HG02870 (cell line): ENCODE data around the gene SS18L1.

Source experiments
- ATAC-seq: cut with Tn5 transposase; IDR thresholded peaks from one replicate; pipeline ENCODE4 v1.9.1; 2021; ENCODE audit warnings: mild to moderate bottlenecking, moderate library complexity; ENCODE audit not compliant: unreplicated experiment

SS18L1 gene

GRCh38 chr20:62222972-62223371 lies 79.4 kb downstream of the SS18L1 start:
- no peak for ATAC-seq

GRCh38 chr20:62223571-62223970 lies 80.0 kb downstream of the SS18L1 start:
- ATAC-seq, result no peak

DNA sequence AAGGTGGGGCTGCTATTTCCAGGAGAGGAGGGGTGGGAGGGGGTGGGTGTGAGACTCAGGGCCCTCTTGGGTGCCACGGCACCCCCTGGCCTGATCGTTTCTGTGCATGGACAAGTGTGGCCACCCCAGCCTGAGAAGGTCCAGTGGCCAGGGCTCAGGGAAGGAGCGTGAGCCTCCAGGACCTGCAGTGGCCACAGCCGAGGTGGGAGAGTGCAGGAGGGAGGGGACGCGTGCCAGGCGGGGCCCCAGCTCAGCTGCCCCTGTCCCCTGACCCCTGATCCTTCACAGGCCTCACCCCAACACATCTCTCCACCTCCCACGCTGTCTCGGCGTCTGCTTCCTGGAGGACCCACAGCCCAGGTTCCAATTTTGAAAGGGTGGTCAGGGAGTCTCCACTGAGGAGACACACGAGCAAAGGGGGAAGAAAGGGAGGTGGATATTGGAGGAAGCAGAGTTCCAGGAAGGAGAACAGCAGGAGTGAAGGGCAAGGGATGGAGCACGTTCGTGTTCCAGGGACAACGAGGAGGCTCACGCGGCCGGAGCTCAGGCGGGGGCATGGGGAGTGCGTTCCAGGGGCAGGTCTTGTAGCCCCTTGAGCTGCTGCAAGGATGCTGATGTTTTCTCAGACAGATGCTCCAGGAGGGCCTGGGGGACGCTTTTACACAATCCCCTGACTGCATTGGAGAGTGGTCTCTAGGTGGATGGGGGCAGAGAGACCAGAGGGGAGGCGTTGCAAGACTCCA lies 80.7 kb downstream of the SS18L1 start:
- no peak for ATAC-seq

- no peak for ATAC-seq
These were observed 81.5 kb downstream of the SS18L1 start for GRCh38 chr20:62225026-62225425.

GRCh38 chr20:62225820-62226635 lies 82.5 kb downstream of the SS18L1 start:
- ATAC-seq, result no peak

DNA sequence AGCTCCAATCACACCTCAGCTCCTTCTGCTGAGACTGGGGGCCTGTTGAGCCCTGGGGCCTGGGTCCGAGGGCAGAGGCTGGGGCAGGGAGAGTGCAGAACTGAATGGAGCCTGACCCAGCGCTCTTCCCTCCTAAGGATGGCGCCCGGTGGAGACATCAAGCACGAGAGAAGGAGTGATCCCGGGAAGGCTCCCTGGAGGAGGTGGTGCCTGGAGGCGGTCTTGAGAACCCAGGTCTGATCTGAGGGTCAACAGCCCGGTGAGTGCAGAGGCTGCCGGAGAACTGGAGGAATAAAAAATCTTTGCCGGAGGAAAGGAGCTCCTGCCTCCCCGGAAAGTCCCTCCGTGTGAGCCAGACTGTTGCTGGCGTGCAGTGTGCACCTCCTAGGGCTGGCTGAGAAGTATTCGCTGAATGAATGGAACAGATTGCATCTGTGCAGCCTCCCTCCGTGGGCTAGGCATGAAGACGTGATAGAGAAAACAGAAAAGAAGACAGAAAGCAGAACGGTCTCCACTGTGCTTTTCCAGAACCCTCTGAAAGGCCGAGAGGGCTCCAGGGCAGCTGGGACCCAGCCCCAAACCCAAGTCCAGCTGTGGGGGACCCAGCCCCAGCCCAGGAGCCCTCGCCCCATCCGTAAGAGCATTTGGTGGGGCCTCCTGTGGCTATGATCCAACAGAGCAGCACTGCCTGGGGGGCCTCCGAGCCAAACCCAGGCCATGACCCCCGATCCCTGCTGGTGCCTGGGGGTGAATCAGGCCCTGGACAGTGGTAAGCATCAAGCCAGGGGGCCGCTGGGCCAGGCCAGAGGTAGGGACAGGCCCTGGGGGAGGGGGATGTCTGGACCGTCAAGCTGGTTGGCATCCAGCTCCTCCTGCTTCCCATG lies 83.4 kb downstream of the SS18L1 start:
- ATAC-seq, result no peak

GRCh38 chr20:62227591-62227976 lies 84.0 kb downstream of the SS18L1 start:
- no peak for ATAC-seq

GRCh38 chr20:62227977-62228958 lies 84.7 kb downstream of the SS18L1 start:
- ATAC-seq, result no peak

- no peak for ATAC-seq
These were observed 85.5 kb downstream of the SS18L1 start for GRCh38 chr20:62228982-62229545.

- no peak for ATAC-seq
These were observed 86.1 kb downstream of the SS18L1 start for GRCh38 chr20:62229667-62230066.

- ATAC-seq, result no peak
These were observed 86.7 kb downstream of the SS18L1 start for GRCh38 chr20:62230276-62230675.

- ATAC-seq, result no peak
These were observed 87.1 kb downstream of the SS18L1 start for GRCh38 chr20:62230696-62231095.

- ATAC-seq, result no peak
These were observed 87.7 kb downstream of the SS18L1 start for GRCh38 chr20:62231292-62231691.
